ENCODE results near the gene BLVRA. TPM values are rescaled to one million over a fixed set of nuclear protein-coding genes. Genes with fewer than 3 reads are reported as not detected.

BLVRA gene
- total RNA-seq, 1 experiment from 2014 or later: 29.7 TPM

- no peaks in the 10 kb centered on the region for H3K79me2 ChIP-seq (ENCODE audit: insufficient read depth, low read length)
- no peak overlapping the region for H2AFZ ChIP-seq (ENCODE audit: low read depth, low read length, poor library complexity, severe bottlenecking)
- TF ChIP-seq EZH2 (IDR thresholded peaks at IDR 0.05) (no peak), YY1 (IDR thresholded peaks at IDR 0.05; ENCODE audit: extremely low read depth, insufficient replicate concordance, low read depth, low read length) (no peak), REST (IDR thresholded peaks at IDR 0.05; ENCODE audit: low read depth) (no peak), FOSL1 (IDR thresholded peaks at IDR 0.05; ENCODE audit: low read depth) (no peak), POLR2AphosphoS5 (IDR thresholded peaks at IDR 0.05; ENCODE audit: low read depth, low read length) (no peak), ATF3 (IDR thresholded peaks at IDR 0.05) (no peak), ZFX (IDR thresholded peaks at IDR 0.05) (no peak), SIN3A (IDR thresholded peaks at IDR 0.05; ENCODE audit: low read depth) (no peak), CTCF (IDR thresholded peaks at IDR 0.05 in 2 of 3, conservative IDR thresholded peaks at IDR 0.05 in 1 of 3; ENCODE audit: borderline replicate concordance in 1 of 3, insufficient read depth in 1 of 3, low read depth in 2 of 3, low read length in 2 of 3) (no peak)
- no peaks in the 10 kb centered on the region for H3K27me3 ChIP-seq (ENCODE audit: insufficient read depth, low read length)
- no peak overlapping the region for H3K4me2 ChIP-seq (ENCODE audit: low read length)
- no peaks in the 10 kb centered on the region for H4K20me1 ChIP-seq (ENCODE audit: insufficient read depth)
- no peaks in the 10 kb centered on the region for H3K9me2 ChIP-seq (ENCODE audit: insufficient read depth)
- ATAC-seq: no peak
- RAD21 ChIA-PET (ENCODE audit: low non-redundant PET in 1 of 2, low total read pairs in 2 of 2, uncharacterized antibody in 2 of 2, unreplicated experiment in 2 of 2): no interaction called here
- H3K36me3 ChIP-seq (ENCODE audit: control insufficient read depth in 1 of 2, insufficient read depth in 2 of 2, low read length in 2 of 2): no peaks in the 10 kb centered on the region
- no TSS peak for BruUV-seq (replicated peaks)
- H3K4me3 ChIP-seq (replicated peaks in 1 of 2; ENCODE audit: low read depth in 1 of 2, low read length in 2 of 2): no peak overlapping the region
- POLR2A ChIA-PET: no interaction called here
- no peak for DNase-seq (ENCODE audit: low read depth, low spot score)
- intact Hi-C loops (cut with micrococcal nuclease): no loop called here
- H3K9ac ChIP-seq (ENCODE audit: low read length): no peak overlapping the region
- no peaks in the 10 kb centered on the region for H3K9me3 ChIP-seq (ENCODE audit: control insufficient read depth in 1 of 2, insufficient read depth in 1 of 2, low read depth in 1 of 2, low read length in 2 of 2)
- CTCF ChIA-PET: interaction anchor here (0.9 to 1.3 kb wide), 2 partner anchors 8 to 9 kb away, joined by 3 to 5 read pairs; no protein-coding TSS in a partner anchor
- H3K4me1 ChIP-seq (ENCODE audit: control insufficient read depth in 1 of 2, insufficient read depth in 2 of 2, low read length in 2 of 2): no peaks in the 10 kb centered on the region
- H3K27ac ChIP-seq (ENCODE audit: low read depth, low read length): no peak overlapping the region
These were observed 89.0 kb downstream of the BLVRA start for GRCh38 chr7:43847496-43847895.

All from HCT116 (cell line).